ENCODE data around the gene QSOX2.
A peak's percentile ranks its signal among the peaks of the same experiment; 100 is the strongest.
"Not testable (repeated sequence)": the region's sequence is repeated elsewhere in the genome, so short reads cannot be mapped to it uniquely, and the experiment has no call there.

QSOX2 gene

GRCh38 chr9:136277746-136278145 lies 32.1 kb upstream of the QSOX2 start:
- TF ChIP-seq POLR2A (IDR thresholded peaks at IDR 0.05; ENCODE audit: low read length) (no peak), GATA1 (IDR thresholded peaks at IDR 0.05; ENCODE audit: low read depth, low read length) (no peak)
- DNase-seq: no peak

GRCh38 chr9:136276716-136277115 lies 31.1 kb upstream of the QSOX2 start:
- DNase-seq: no peak
- TF ChIP-seq POLR2A (IDR thresholded peaks at IDR 0.05; ENCODE audit: low read length): no peak
- no peak for TF ChIP-seq GATA1 (IDR thresholded peaks at IDR 0.05; ENCODE audit: low read depth, low read length)

- no peak for DNase-seq
- TF ChIP-seq GATA1 (IDR thresholded peaks at IDR 0.05; ENCODE audit: low read depth, low read length): no peak
- no peak for TF ChIP-seq POLR2A (IDR thresholded peaks at IDR 0.05; ENCODE audit: low read length)
These were observed 30.2 kb upstream of the QSOX2 start for GRCh38 chr9:136275655-136276429.

GRCh38 chr9:136274786-136275654 lies 29.4 kb upstream of the QSOX2 start:
- no peak for DNase-seq
- TF ChIP-seq POLR2A (IDR thresholded peaks at IDR 0.05; ENCODE audit: low read length) (no peak), GATA1 (IDR thresholded peaks at IDR 0.05; ENCODE audit: low read depth, low read length) (no peak)

- DNase-seq: no peak
- TF ChIP-seq POLR2A (IDR thresholded peaks at IDR 0.05; ENCODE audit: low read length): no peak
- TF ChIP-seq GATA1 (IDR thresholded peaks at IDR 0.05; ENCODE audit: low read depth, low read length): no peak
These were observed 28.5 kb upstream of the QSOX2 start for GRCh38 chr9:136273921-136274785.

GRCh38 chr9:136273244-136273865 lies 27.7 kb upstream of the QSOX2 start:
- no peak for DNase-seq
- TF ChIP-seq POLR2A (IDR thresholded peaks at IDR 0.05; ENCODE audit: low read length) (no peak), GATA1 (IDR thresholded peaks at IDR 0.05; ENCODE audit: low read depth, low read length) (no peak)

GRCh38 chr9:136270173-136270705 lies 24.6 kb upstream of the QSOX2 start:
- TF ChIP-seq GATA1 (IDR thresholded peaks at IDR 0.05; ENCODE audit: low read depth, low read length): no peak
- no peak for TF ChIP-seq POLR2A (IDR thresholded peaks at IDR 0.05; ENCODE audit: low read length)
- no peak for DNase-seq

- DNase-seq: no peak
- TF ChIP-seq GATA1 (IDR thresholded peaks at IDR 0.05; ENCODE audit: low read depth, low read length): no peak
- TF ChIP-seq POLR2A (IDR thresholded peaks at IDR 0.05; ENCODE audit: low read length): no peak
These were observed 23.1 kb upstream of the QSOX2 start for GRCh38 chr9:136268735-136269134.

- peak; percentile 23 to 54 for DNase-seq
- TF ChIP-seq GATA1 (IDR thresholded peaks at IDR 0.05; ENCODE audit: low read depth, low read length) (no peak), POLR2A (IDR thresholded peaks at IDR 0.05; ENCODE audit: low read length) (no peak)
These were observed 22.7 kb upstream of the QSOX2 start for GRCh38 chr9:136268318-136268717.

GRCh38 chr9:136267261-136268111 lies 21.9 kb upstream of the QSOX2 start:
- DNase-seq: peak; percentile 88 to 93
- no peak for TF ChIP-seq GATA1 (IDR thresholded peaks at IDR 0.05; ENCODE audit: low read depth, low read length)
- no peak for TF ChIP-seq POLR2A (IDR thresholded peaks at IDR 0.05; ENCODE audit: low read length)

- not testable (repeated sequence) for DNase-seq
These were observed 21.0 kb upstream of the QSOX2 start for GRCh38 chr9:136266641-136267040.

GRCh38 chr9:136265561-136266355 lies 20.1 kb upstream of the QSOX2 start:
- DNase-seq: no peak
- TF ChIP-seq POLR2A (IDR thresholded peaks at IDR 0.05; ENCODE audit: low read length): no peak
